ENCODE data around the gene SUV39H2. TPM values are rescaled to one million over a fixed set of nuclear protein-coding genes. Genes with fewer than 3 reads are reported as not detected.
"Not testable (repeated sequence)": the region's sequence is repeated elsewhere in the genome, so short reads cannot be mapped to it uniquely, and the experiment has no call there.

The SUV39H2 gene
- total RNA-seq, 2 experiments from 2014 or later = 19.4 to 22.3 TPM

GRCh38 chr10:14925268-14925667 is 46.6 kb downstream of the SUV39H2 start:
- POLR2A ChIA-PET = interaction anchor here (0.7 kb wide), 1 partner anchor 17 kb away, joined by 3 read pairs; no protein-coding TSS in a partner anchor

GRCh38 chr10:14926061-14926470 is 47.4 kb downstream of the SUV39H2 start:
- ATAC-seq (ENCODE audit: low read depth) = no peak
- Mint-ChIP-seq H3K9me3 (no peaks in the 10 kb centered on the region), H3K4me3 (no peak overlapping the region), H3K36me3 (peaks cover 54% of the 10 kb centered on the region), H3K4me1 (peaks cover 5% of the 10 kb centered on the region), H3K27me3 (no peaks in the 10 kb centered on the region), H3K27ac (no peak overlapping the region)
- POLR2A ChIA-PET = no interaction called here
- DNase-seq = no peak

More at GRCh38 chr10:14925268-14925667, 46.6 kb downstream of the SUV39H2 start:
- Mint-ChIP-seq H3K36me3 (peaks cover 62% of the 10 kb centered on the region), H3K4me3 (no peak overlapping the region), H3K9me3 (no peaks in the 10 kb centered on the region), H3K4me1 (peaks cover 5% of the 10 kb centered on the region), H3K27ac (no peak overlapping the region), H3K27me3 (no peaks in the 10 kb centered on the region)
- ATAC-seq (ENCODE audit: low read depth) (no peak), DNase-seq (no peak)

GRCh38 chr10:14926722-14927416 is 48.2 kb downstream of the SUV39H2 start:
- H3K4me3 Mint-ChIP-seq = no peak overlapping the region
- POLR2A ChIA-PET = no interaction called here
- H3K9me3 Mint-ChIP-seq = no peaks in the 10 kb centered on the region
- DNase-seq = no peak
- no peak overlapping the region for H3K27ac Mint-ChIP-seq
- no peak for ATAC-seq (ENCODE audit: low read depth)
- peaks cover 51% of the 10 kb centered on the region for H3K36me3 Mint-ChIP-seq
- H3K4me1 Mint-ChIP-seq = peaks cover 3% of the 10 kb centered on the region
- H3K27me3 Mint-ChIP-seq = no peaks in the 10 kb centered on the region

DNA sequence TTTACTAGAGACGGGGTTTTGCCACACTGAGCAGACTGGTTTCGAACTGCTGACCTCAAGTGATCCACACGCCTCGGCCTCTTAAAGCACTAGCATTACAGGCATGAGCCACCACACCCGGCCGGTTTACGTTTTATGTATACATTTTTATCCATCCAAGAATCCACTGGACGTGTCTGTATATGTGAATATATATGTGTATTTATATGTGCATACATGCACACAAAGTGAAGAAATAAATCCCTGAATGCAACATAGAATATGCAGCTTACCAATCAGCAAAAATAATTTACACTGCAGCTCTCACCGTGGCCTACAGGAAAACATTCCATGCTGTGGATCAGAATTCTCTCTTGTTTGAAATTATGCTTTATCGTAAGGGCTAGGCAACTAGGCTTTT is 51.9 kb downstream of the SUV39H2 start:
- ATAC-seq (ENCODE audit: low read depth) (no peak), DNase-seq (no peak)
- Mint-ChIP-seq H3K4me3 (no peak overlapping the region), H3K27ac (no peak overlapping the region), H3K27me3 (no peaks in the 10 kb centered on the region), H3K9me3 (no peaks in the 10 kb centered on the region), H3K36me3 (peaks cover 44% of the 10 kb centered on the region), H3K4me1 (peaks cover 3% of the 10 kb centered on the region)
- POLR2A ChIA-PET = interaction anchor here (1.3 kb wide), 1 partner anchor 10 kb away, joined by 4 read pairs; no protein-coding TSS in a partner anchor

DNA sequence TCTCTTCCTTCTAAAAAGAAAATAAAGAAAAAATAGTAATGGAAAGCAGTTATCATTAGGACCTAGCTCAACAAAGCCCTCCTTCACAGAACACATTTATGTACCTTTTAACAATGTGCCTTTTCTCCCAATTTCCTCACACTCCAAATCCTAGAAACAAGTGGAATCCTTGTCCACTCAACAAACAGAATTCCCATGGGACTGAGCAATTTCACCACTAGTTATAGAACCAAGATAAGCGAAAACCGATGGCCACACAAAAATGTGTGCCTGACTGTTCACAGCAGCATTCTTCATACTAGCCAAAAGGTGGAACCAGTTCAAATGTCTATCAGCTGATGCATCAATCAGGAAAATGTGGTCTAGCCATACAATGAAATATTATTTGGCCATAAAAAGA is 57.9 kb downstream of the SUV39H2 start:
- H3K36me3 Mint-ChIP-seq = peaks cover 37% of the 10 kb centered on the region
- POLR2A ChIA-PET = interaction anchor here (1.3 kb wide), 1 partner anchor 17 kb away, joined by 6 read pairs; the partner anchor contains the start of gene DCLRE1C

DNA sequence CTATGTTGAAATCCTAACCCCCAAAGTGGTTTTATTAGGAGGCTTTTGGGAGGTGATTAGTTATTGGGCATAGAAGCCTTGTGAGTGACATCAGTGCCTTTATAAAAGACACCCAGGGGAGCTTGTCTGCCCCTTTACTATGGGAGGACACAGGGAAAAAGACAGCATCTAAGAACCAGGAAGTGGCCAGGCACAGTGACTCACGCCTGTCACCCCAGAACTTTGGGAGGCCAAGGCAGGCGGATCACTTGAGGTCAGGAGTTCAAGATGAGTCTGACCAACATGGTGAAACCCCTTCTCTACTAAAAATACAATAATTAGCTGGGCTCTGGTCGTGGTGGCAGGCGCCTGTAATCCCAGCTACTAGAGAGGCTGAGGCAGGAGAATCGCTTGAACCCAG is 60.3 kb downstream of the SUV39H2 start:
- peaks cover 30% of the 10 kb centered on the region for H3K36me3 Mint-ChIP-seq
- ATAC-seq (ENCODE audit: low read depth) = peak; percentile 70
- POLR2A ChIA-PET, H3K27me3 Mint-ChIP-seq, DNase-seq, H3K4me3 Mint-ChIP-seq, H3K9me3 Mint-ChIP-seq: not testable (repeated sequence)
- H3K27ac Mint-ChIP-seq = peak overlapping the region; percentile 61
- H3K4me1 Mint-ChIP-seq = peaks cover 16% of the 10 kb centered on the region

More for the DNA sequence above, 57.9 kb downstream of the SUV39H2 start:
- Mint-ChIP-seq H3K27me3 (no peaks in the 10 kb centered on the region), H3K9me3 (no peaks in the 10 kb centered on the region), H3K27ac (no peak overlapping the region), H3K4me1 (peaks cover 6% of the 10 kb centered on the region), H3K4me3 (no peak overlapping the region)
- no peak for DNase-seq
- no peak for ATAC-seq (ENCODE audit: low read depth)

DNA sequence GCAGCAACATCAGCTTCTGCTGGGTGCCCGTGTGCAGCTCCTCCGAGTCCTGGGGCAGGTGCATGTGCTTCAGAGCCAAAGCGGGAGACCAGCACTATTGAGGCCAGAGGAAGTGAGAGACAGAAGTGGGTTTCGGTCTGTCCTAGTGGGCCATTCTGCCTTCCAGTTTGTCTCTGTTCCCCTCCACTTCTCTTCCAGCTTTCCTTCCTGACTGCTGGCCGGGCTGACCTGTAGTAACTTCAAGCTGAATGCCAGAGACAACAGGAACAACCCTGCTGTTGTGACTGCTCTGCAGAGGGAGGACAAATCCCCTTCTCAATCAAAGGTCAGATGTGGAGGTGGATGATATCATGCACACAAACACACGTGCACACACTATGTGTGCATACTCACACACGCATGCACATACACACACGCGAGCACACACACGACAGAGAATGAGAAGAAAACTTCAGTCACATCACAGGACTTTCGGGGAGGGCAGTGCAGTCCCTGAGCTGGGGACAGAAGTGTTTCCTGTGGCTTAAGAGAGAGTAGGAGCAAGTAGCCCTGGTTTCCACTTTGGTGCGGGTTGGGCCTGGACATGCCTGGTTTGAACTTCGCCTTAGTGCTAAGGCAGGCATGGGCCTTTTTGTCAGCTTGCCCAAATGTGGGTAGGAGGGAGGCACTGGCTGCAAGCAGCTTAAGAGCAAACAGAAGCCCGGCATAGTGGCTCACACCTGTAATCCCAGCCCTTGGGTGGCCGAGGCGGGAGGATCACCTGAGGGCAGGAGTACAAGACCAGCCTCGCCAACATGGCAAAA is 63.7 kb downstream of the SUV39H2 start:
- H3K36me3 Mint-ChIP-seq = peaks cover 33% of the 10 kb centered on the region
- H3K27ac Mint-ChIP-seq = peak overlapping the region; percentile 79
- H3K9me3 Mint-ChIP-seq = not testable (repeated sequence)

DNA sequence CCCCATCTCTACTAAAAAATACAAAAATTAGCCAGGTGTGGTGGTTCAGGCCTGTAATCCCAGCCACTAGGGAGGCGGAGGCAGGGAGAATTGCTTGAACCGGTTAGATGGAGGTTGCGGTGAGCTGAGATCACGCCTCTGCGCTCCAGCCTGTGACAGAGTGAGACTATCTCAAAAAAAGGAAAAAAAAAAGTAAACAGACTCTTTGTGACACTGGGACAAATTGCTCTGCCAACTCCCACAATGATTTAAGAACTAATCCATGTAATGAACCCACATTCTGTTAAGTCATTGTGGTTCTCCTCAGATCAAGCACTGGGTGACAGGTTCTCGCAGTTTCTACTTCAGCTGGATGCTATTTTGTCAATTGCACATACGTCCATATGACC is 64.3 kb downstream of the SUV39H2 start:
- POLR2A ChIA-PET; ATAC-seq (ENCODE audit: low read depth); H3K9me3 Mint-ChIP-seq; H3K27ac Mint-ChIP-seq; DNase-seq; H3K4me3 Mint-ChIP-seq; H3K27me3 Mint-ChIP-seq: not testable (repeated sequence)
- Mint-ChIP-seq H3K4me1 (peaks cover 15% of the 10 kb centered on the region), H3K36me3 (peaks cover 33% of the 10 kb centered on the region)

More for the DNA sequence above, 63.7 kb downstream of the SUV39H2 start:
- POLR2A ChIA-PET = interaction anchor here (0.6 kb wide), 1 partner anchor 18 kb away, joined by 3 read pairs; no protein-coding TSS in a partner anchor
- not testable (repeated sequence) for DNase-seq; H3K4me3 Mint-ChIP-seq; ATAC-seq (ENCODE audit: low read depth); H3K27me3 Mint-ChIP-seq
- peaks cover 15% of the 10 kb centered on the region for H3K4me1 Mint-ChIP-seq

DNA sequence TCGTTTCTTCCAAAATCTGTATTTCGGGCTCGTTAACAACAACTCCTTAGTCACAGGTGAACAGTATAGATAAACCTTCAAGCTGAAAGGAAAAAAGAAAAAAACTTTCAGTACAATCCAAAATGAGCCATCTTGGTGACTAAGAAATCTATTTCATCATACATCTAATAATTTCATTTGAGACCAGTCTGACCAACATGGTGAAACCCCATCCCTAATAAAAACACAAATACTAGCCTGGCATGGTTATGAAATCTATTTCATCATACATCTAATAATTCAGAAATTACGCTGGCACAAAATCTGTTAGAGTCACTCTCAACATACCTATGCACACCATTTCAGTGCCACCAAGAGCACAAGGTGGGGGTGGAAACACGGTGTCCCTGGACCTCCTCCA is 66.4 kb downstream of the SUV39H2 start:
- no peak for DNase-seq
- Mint-ChIP-seq H3K9me3 (no peaks in the 10 kb centered on the region), H3K4me1 (peaks cover 23% of the 10 kb centered on the region), H3K36me3 (peaks cover 38% of the 10 kb centered on the region), H3K27ac (no peak overlapping the region), H3K27me3 (no peaks in the 10 kb centered on the region), H3K4me3 (no peak overlapping the region)
- POLR2A ChIA-PET = interaction anchor here (0.6 kb wide), 1 partner anchor 40 kb away, joined by 9 read pairs; no protein-coding TSS in a partner anchor
- ATAC-seq (ENCODE audit: low read depth) = no peak

DNA sequence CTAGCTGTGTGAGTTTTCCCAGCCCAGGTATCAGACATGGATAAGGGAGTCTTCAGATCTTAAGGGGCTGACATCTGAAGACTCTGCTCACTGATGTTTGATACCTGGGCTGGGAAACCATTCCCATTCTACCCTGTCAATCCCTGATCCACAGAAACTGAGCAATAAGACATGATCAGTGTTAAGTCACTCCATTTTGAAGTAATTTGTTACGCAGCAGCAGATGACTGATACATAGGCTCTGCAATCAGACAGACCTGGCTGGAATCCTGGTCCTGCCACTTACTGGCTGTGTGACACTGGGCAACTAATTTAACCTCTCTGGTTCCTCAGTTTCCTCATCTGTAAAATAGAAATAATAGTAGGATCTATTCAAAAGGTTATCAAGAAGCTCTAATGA is 68.6 kb downstream of the SUV39H2 start:
- POLR2A ChIA-PET = no interaction called here
- Mint-ChIP-seq H3K27me3 (no peaks in the 10 kb centered on the region), H3K27ac (no peak overlapping the region), H3K4me1 (peaks cover 36% of the 10 kb centered on the region), H3K9me3 (no peaks in the 10 kb centered on the region), H3K4me3 (no peak overlapping the region), H3K36me3 (peaks cover 45% of the 10 kb centered on the region)
- DNase-seq = no peak
- no peak for ATAC-seq (ENCODE audit: low read depth)

GRCh38 chr10:14949291-14949690 is 70.6 kb downstream of the SUV39H2 start:
- Mint-ChIP-seq H3K4me3 (peak overlapping the region; percentile 20), H3K27me3 (no peaks in the 10 kb centered on the region), H3K4me1 (peaks cover 37% of the 10 kb centered on the region), H3K9me3 (no peaks in the 10 kb centered on the region), H3K27ac (peak overlapping the region; percentile 13), H3K36me3 (peaks cover 45% of the 10 kb centered on the region)
- DNase-seq = no peak
- ATAC-seq (ENCODE audit: low read depth) = no peak
- POLR2A ChIA-PET = interaction anchor here (1.5 kb wide), 1 partner anchor 10 kb away, joined by 5 read pairs; the partner anchor contains the start of gene MEIG1

DNA sequence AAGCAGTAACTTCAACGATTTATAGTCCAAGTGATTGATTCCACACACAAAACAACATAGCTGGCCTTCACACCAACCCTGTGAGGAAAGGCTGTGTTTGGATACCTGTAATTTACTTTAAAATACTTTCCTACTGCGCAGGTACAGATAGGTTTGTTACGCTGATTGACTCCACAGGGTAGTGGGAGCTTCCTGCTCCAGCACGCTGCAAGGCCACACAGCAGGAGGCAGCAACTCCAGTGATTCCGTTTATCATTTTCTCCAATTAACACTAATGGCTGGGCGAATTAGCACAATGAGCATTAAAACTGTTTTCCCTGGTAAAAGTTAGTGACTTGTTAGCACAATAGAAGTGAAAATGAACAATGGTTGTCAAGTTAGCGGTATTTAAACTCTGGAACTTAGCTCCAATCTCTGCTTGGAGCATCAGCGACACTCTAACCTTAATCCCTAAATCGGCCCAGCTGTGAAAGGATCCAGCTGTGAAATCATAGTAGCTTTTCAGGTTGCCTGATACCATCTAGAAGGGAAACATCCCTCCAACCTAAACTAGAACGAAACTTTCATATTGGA is 74.3 kb downstream of the SUV39H2 start:
- POLR2A ChIA-PET = interaction anchor here (0.7 to 3.2 kb wide), 13 partner anchors 9 to 390 kb away, joined by 3 to 26 read pairs (median 4); partner anchors contain the start of genes CDNF, HSPA14, MSANTD7 and SUV39H2
- no peak for DNase-seq

DNA sequence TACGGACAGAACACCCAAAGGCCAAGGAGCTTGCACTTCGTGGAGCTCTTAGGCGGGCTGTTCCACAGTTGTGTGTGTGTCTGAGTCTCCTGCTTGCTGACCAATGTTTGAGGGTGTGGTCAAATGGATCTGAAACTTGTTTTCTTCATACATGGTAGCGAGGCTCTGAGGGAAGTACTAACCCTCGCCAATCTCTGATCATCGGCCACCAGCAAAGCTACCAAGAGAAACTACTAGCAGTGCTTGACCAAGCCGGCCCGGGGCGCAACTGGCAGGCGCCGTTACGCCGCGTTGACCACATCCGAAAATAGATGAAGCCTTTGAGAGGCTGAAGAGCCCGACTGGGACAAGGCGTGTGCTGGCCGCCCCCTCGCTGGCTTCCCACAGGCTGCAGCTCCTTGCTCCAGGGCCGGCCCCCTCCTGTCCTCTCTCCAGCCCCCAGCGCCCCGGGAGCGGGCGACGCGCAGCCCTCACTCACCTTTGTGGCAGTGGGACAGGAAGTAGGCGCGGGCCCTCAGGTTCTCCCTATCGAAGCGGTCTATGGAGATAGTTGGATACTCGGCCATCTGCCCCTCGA is 74.8 kb downstream of the SUV39H2 start:
- peak overlapping the region; percentile 89 for H3K4me3 Mint-ChIP-seq
- POLR2A ChIA-PET = interaction anchor here (0.7 to 3.2 kb wide), 13 partner anchors 8 to 391 kb away, joined by 3 to 26 read pairs (median 4); partner anchors contain the start of genes CDNF, HSPA14, MSANTD7 and SUV39H2
- no peaks in the 10 kb centered on the region for H3K27me3 Mint-ChIP-seq
- H3K9me3 Mint-ChIP-seq = no peaks in the 10 kb centered on the region
- peaks cover 50% of the 10 kb centered on the region for H3K4me1 Mint-ChIP-seq
- H3K27ac Mint-ChIP-seq = peak overlapping the region; percentile 89
- peak; percentile 47 for ATAC-seq (ENCODE audit: low read depth)
- no peak for DNase-seq
- H3K36me3 Mint-ChIP-seq = peaks cover 27% of the 10 kb centered on the region

More for the DNA sequence above, 74.3 kb downstream of the SUV39H2 start:
- Mint-ChIP-seq H3K27ac (peak overlapping the region; percentile 89), H3K4me3 (peak overlapping the region; percentile 89), H3K9me3 (no peaks in the 10 kb centered on the region), H3K4me1 (peaks cover 50% of the 10 kb centered on the region), H3K36me3 (peaks cover 33% of the 10 kb centered on the region), H3K27me3 (no peaks in the 10 kb centered on the region)
- ATAC-seq (ENCODE audit: low read depth) = no peak
